Motor neuron (in vitro differentiated cells): ENCODE data around the gene WWOX. TPM values are rescaled to one million over a fixed set of nuclear protein-coding genes. Genes with fewer than 3 reads are reported as not detected.
A peak's percentile ranks its signal among the peaks of the same experiment; 100 is the strongest.

ENCODE experiments used
- ATAC-seq, 8 experiments: fragments of 200-7000 bp; cut with Tn5 transposase; replicated peaks in 6 of 8; 2 replicates each; pipeline ENCODE4 v1.8.0; 2021; ENCODE audit warnings: mild to moderate bottlenecking in 8 of 8, moderate library complexity in 8 of 8
- H3K27ac ChIP-seq, 2 donors: fragments of 250-450 bp; sonication (Bioruptor Pico); 2 replicates each; pipeline ENCODE4 v1.9.0; 2021; ENCODE audit warnings: antibody characterized with exemption in 2 of 2, mild to moderate bottlenecking in 2 of 2, moderate library complexity in 1 of 2
- H3K4me1 ChIP-seq, 2 donors: fragments of 250-450 bp; sonication (Bioruptor Pico); replicated peaks in 1 of 2; 2 replicates each; pipeline ENCODE4 v1.6.1; 2021; ENCODE audit warnings: antibody characterized with exemption in 2 of 2, mild to moderate bottlenecking in 2 of 2, moderate library complexity in 1 of 2
- H3K4me3 ChIP-seq, 5 donors: fragments of 250-450 bp; sonication (Bioruptor Pico); 2 replicates each; pipeline ENCODE4 v1.9.0; 2021; ENCODE audit warnings: antibody characterized with exemption in 5 of 5, mild to moderate bottlenecking in 5 of 5, moderate library complexity in 4 of 5
- WGBS, 10 experiments: fragments of 450-650 bp; shearing (Covaris generic); methylation state at CpG; one replicate each; pipeline ENCODE4 v1.0.0; 2022; 5-methylcytosine and 5-hydroxymethylcytosine counted together
- in situ Hi-C, 9 experiments: fragments of 400-800 bp; cut with MboI; loops; one replicate each; pipeline ENCODE4 v1.15.0; 2021; ENCODE audit warnings: low sequenced_read_pairs in 9 of 9, low pct_unique_long_range_greater_than_20kb in 2 of 9; ENCODE audit not compliant: unreplicated experiment in 9 of 9
- total RNA-seq, 8 experiments: library from RNA; unstranded; fragments of 300-600 nt; gene quantifications; 2 replicates each; pipeline versions ENCODE4 v1.2.3 to v1.2.4, GENCODE V29; 2022

WWOX gene
- total RNA-seq, 8 experiments from 2014 or later = 10.3 to 27.8 (median 12.3) TPM

DNA sequence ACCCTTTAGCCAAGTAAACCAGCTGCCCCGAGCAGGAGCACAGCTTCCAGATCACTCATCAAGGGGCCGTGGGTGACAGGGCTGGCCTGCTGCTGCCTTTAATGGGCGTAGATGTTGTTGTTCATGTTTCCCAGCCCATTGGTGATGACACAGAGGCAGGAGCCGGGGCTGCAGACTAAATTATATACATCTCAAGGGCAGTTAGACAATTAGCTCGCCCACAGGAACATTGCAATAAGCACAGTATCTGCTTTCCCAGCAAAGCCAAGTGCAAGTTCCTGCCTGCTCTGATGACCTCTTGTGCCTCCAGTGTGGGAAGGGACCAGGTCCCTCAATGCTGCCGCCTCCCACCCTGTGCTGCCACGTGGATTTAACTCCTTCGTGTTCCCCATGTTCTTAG lies 1015.3 kb downstream of the WWOX start:
- Histone ChIP-seq H3K4me1 (no peaks in the 10 kb centered on the region), H3K27ac (no peak overlapping the region), H3K4me3 (no peak overlapping the region)
- 4 to 90% (median 72%) methylated on average over 2 to 5 of the region's 8 CpGs; no CpG with 5 or more reads in 5 of the 10 experiments for whole genome bisulfite sequencing, 10 experiments
- in situ Hi-C loops = no loop called here
- peak in 4 of 8 experiments; percentile 19 to 49 (median 30) for ATAC-seq

DNA sequence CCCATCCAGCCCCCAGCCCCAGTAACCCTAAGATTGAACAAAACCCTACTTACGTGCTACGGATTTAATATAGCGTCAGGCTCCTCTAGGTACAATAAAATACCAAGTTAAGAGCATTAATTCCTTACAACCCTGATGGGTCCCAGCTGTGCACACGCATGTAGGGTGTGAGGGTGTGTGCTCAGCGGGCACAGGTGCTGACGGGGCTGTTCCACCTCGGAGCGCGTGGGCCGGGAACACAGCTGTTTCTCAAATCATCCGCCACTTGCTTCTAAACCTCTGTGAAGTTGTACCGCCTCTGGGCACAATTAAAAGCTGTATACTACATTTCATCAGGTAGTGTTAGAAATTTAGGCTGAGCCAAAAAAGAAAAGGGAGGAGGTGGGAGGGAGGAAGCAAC lies 1022.5 kb downstream of the WWOX start:
- Histone ChIP-seq H3K4me1 (peaks cover 16 to 19% of the 10 kb centered on the region in 2 donors), H3K4me3 (no peak overlapping the region), H3K27ac (no peak overlapping the region)
- 38 to 100% (median 96%) methylated on average over 1 to 12 of the region's 12 CpGs; no CpG with 5 or more reads in 1 of the 10 experiments for WGBS, 10 experiments
- in situ Hi-C loops = no loop called here
- no peak for ATAC-seq

DNA sequence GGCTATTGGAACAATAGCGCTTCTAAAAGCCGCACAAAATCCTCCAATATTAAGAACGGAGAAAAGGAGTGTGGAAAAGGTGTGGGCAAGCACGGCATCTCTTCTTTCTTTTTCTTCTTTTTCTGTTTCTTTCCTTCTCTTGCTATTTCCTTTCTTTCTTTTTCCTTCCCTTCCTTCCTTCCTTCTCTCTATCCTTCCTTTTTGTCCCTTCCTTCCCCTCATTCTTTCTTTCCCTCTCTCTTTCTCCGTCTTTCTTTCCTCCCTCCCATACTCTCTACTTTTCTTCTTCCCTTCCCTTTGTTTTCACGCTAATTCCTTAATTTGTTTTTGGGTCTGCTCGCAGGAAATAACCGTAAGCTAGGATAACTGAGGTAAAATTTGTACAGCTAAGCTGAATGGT lies 1022.9 kb downstream of the WWOX start:
- H3K27ac ChIP-seq = no peak overlapping the region
- ATAC-seq = no peak
- in situ Hi-C loops = no loop called here
- H3K4me3 ChIP-seq = no peak overlapping the region
- H3K4me1 ChIP-seq = peaks cover 16 to 22% of the 10 kb centered on the region in 2 donors
- 54 to 97% (median 95%) methylated on average over 3 to 8 of the region's 8 CpGs for WGBS, 10 experiments

DNA sequence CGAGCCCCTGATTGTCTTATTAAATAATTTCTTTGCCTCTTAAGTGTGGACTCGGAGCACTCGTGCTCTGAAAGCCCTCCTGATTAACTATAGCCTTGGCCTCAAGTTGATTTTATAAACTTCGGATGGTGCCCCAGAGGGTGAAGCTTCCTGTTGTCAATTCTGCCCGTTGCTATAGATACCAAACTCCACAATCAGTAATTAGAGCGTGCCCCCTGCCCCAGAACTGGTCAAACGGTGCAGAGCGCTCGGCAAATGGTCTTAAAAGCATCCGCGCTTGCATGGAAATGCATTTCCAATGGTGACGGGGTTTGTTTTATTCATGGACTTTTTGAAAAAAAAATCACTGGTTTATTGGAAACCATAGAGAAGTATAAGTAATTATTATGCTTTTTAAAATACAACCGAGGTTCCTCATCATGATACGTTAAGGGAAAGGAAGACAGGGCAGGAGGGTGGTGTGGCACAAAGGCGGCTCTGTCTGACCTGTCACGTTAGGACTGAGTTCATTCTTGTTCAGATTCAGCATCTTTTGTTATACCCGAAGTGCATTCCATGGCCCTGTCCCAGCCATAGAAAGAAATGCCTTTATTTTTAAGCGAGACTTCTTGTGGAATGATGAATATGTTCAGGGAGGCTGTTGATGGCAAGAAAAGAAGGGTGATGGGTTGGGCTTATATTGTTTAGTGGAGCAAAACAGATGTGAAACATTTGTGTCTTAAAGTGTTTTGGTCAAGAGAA lies 1024.7 kb downstream of the WWOX start:
- 0 to 65% (median 13%) methylated on average over 4 to 17 of the region's 18 CpGs; no CpG with 5 or more reads in 1 of the 10 experiments for WGBS, 10 experiments
- in situ Hi-C loops = no loop called here
- peak in 5 of 8 experiments; percentile 86 to 95 (median 91) for ATAC-seq
- Histone ChIP-seq H3K4me1 (peaks cover 16 to 26% of the 10 kb centered on the region in 2 donors), H3K4me3 (peak overlapping the region in 1 of 5 donors; percentile 14), H3K27ac (no peak overlapping the region)

DNA sequence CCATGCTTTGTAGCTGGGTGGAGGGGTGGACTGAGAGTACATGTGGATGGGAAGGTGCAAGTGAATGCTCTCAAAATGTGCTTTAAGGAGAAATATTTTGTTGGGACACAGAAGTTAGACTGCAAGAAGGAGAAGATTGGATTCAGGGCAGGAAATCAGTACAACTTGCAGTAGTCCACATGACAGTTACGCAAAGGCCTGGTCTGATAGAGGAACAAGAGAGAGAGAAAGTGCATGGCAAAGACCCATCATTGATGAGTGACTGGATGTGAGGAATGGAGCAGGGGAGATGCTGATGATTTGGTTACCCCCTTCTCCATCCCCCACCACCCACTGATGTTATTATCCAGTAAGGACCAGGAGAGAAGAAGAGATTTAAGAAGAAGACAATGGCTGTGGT lies 1028.3 kb downstream of the WWOX start:
- H3K27ac ChIP-seq = no peak overlapping the region
- 38 to 100% (median 100%) methylated on average over 1 of the region's 1 CpG; no CpG with 5 or more reads in 7 of the 10 experiments for WGBS, 10 experiments
- ATAC-seq = no peak
- in situ Hi-C loops = no loop called here
- H3K4me1 ChIP-seq = peaks cover 16 to 26% of the 10 kb centered on the region in 2 donors
- H3K4me3 ChIP-seq = no peak overlapping the region

DNA sequence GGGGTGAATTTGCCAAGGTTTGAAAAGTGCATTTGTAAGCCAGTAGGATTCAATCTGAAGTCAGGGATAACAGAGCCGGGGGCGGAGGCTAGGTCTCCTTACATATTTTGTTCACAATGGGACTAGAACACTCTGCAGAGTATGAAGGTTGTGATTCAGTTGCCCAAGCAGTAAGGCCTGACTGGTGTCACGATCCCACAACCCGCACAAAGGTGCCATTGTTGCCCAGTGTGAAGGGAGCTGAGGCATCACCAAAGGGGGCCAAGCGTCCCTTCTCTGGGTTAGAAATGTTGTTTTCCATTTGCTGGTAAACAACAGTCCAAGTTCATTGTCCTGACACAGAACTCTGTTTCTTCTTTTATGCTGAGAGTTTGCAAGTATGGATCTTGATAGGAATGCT lies 1029.3 kb downstream of the WWOX start:
- in situ Hi-C loops = no loop called here
- H3K4me1 ChIP-seq = peaks cover 13 to 20% of the 10 kb centered on the region in 2 donors
- no peak overlapping the region for H3K4me3 ChIP-seq
- no peak for ATAC-seq
- WGBS, 10 experiments = 58 to 100% (median 87%) methylated on average over 2 to 5 of the region's 5 CpGs; no CpG with 5 or more reads in 4 of the 10 experiments
- no peak overlapping the region for H3K27ac ChIP-seq

DNA sequence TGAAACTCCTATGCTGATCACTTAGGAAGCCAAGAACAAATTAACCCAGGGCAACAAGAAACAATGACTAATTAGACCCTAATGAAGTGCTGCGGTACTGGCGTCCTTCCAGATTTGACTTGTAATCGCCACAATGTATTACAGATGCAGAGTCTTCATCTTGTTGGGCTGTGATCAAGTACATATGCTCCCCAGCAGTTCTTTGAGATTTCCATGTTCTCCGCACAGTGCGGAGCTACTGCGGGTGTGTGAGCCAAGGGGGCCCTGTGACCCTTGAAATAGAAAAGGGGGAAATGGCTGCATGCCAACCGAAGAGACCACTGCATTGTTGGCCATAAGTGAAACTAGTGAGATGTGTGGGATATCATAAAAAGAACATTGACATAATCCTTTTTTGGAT lies 1031.2 kb downstream of the WWOX start:
- no peak for ATAC-seq
- in situ Hi-C loops = no loop called here
- WGBS, 10 experiments = 7 to 100% (median 80%) methylated on average over 1 to 7 of the region's 7 CpGs; no CpG with 5 or more reads in 1 of the 10 experiments
- peaks cover 0 to 7% of the 10 kb centered on the region in 2 donors for H3K4me1 ChIP-seq
- H3K4me3 ChIP-seq = no peak overlapping the region
- H3K27ac ChIP-seq = no peak overlapping the region

DNA sequence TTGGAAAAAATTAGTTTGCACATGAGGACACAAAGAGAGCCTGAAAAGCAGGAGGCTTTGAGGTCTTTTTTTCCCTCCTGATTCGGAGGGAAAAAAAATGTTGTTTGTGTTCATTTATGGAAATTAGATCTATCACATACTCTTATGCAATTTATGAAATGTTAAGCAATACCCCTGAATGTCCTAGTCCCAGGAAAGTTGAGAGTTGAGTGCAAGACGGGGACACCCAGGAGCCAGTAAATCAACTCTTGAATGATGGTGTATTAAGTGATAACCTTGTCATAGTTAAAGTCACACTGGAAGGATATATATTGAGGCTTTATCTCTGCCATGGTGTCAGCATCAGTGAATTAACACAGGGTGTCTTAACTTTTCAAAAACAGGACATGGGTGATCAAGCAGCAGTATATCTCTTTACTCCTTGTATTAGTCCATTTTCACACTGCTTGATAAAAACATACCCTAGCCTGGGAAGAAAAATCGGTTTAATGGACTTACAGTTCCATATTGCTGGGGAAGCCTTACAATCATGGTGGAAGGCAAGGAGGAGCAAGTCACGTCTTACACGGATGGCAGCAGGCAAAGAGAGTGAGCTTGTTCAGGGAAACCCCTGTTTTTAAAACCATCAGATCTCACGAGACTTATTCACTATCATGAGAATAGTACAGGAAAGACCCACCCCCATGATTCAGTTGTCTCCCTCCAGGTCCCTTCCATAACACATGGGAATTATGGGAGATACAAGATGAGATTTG lies 1032.0 kb downstream of the WWOX start:
- in situ Hi-C loops = no loop called here
- Histone ChIP-seq H3K4me1 (peaks cover 0 to 7% of the 10 kb centered on the region in 2 donors), H3K4me3 (no peak overlapping the region), H3K27ac (no peak overlapping the region)
- no peak for ATAC-seq
- WGBS, 10 experiments = 29 to 100% (median 83%) methylated on average over 1 to 4 of the region's 6 CpGs; no CpG with 5 or more reads in 1 of the 10 experiments

DNA sequence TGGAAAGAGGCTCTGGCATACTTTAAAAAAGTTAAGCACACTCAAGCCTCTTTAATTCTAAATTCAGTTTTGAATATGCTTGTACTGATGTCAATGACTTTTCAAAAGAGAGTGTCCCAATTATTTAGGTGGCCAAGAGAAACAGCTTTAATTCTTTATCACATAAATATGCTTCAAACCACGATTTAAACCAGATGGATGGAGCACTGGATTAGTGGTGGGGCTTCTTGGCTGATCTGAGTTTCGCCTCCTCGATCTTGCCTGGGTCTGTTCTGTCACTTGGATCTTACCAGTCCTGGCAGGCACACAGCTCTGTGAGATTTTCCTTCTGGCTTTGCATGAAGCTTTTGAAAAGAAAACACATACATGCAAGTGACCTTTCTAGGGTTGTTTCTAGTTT lies 1033.2 kb downstream of the WWOX start:
- Histone ChIP-seq H3K27ac (no peak overlapping the region), H3K4me1 (peaks cover 0 to 6% of the 10 kb centered on the region in 2 donors), H3K4me3 (no peak overlapping the region)
- in situ Hi-C loops = no loop called here
- ATAC-seq = no peak
- 6 to 86% (median 60%) methylated on average over 1 to 3 of the region's 3 CpGs; no CpG with 5 or more reads in 5 of the 10 experiments for WGBS, 10 experiments

DNA sequence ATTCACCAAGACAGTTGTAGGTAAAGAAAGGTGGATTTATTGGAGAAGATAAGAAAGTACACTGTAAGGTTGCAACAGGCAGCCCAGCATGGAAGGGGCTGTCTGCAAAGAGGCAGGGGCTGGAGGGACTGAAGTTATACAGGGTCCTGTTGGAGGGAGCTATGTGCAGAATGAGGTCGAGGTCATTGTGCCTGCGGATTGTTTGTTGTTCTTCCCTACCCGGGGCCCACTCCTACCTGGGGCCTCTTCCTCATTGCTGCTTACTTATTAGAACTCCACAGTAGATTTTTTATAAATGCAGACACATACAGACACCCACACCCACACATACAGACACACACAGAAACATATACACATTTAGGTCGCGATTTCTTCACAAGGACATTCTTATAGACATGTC lies 1034.8 kb downstream of the WWOX start:
- in situ Hi-C loops = no loop called here
- peak in 2 of 8 experiments; percentile 18 to 36 for ATAC-seq
- H3K4me3 ChIP-seq = no peak overlapping the region
- H3K4me1 ChIP-seq = peaks cover 0 to 11% of the 10 kb centered on the region in 2 donors
- WGBS, 10 experiments = 11 to 83% (median 67%) methylated on average over 1 to 5 of the region's 5 CpGs; no CpG with 5 or more reads in 4 of the 10 experiments
- no peak overlapping the region for H3K27ac ChIP-seq

DNA sequence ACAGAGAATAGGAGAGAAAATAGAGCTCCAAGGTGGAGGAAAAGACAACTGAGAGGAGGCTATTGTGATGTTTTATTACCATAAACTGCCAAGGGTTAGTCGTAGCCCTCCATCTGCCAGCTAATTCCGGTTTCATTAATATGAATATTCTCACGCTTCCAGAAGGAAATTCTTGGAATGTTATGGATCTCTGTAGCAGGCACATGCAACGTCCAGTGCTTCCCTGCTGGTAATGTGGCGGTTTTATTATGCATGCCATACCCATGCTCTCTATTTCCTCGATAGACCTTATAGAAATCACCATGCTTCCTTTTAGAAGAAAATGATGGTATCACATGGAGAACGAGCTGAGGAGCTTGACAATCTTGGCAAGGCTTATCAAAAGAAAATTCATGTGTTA lies 1037.5 kb downstream of the WWOX start:
- H3K27ac ChIP-seq = no peak overlapping the region

DNA sequence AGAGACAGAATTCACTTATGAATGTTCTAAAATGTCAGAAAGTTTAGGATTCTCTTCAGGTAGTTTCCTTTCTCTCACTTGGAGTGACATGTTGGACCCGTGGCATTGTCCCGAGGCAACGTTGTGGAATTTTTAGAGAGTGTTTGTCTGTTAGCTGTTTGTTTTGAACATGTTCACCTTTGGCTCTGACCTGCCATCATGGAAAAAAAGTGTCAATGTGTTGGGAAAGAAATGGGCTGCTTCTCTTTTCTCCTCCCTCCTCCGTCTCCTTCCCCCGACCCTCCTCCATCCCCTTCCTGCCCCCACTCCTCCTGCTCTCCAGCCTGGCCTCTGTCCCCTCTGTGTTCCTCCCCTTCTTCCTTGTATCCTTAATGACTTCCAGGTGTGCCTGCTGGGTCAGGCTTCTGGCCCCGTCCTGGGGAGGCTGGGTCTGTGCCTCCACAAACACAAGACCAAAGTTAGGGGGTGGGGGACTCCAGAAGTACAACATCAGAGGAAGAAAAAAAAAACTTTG lies 1038.0 kb downstream of the WWOX start:
- no peak for ATAC-seq
- WGBS, 10 experiments = 0 to 80% (median 60%) methylated on average over 1 to 5 of the region's 6 CpGs; no CpG with 5 or more reads in 3 of the 10 experiments
- Histone ChIP-seq H3K4me1 (peaks cover 0 to 11% of the 10 kb centered on the region in 2 donors), H3K27ac (no peak overlapping the region), H3K4me3 (no peak overlapping the region)
- in situ Hi-C loops = no loop called here

More for the DNA sequence above, 1037.5 kb downstream of the WWOX start:
- Histone ChIP-seq H3K4me1 (peaks cover 0 to 11% of the 10 kb centered on the region in 2 donors), H3K4me3 (no peak overlapping the region)
- 5 to 93% (median 60%) methylated on average over 1 to 7 of the region's 7 CpGs; no CpG with 5 or more reads in 1 of the 10 experiments for WGBS, 10 experiments
- in situ Hi-C loops = no loop called here
- peak in 1 of 8 experiments; percentile 96 for ATAC-seq

DNA sequence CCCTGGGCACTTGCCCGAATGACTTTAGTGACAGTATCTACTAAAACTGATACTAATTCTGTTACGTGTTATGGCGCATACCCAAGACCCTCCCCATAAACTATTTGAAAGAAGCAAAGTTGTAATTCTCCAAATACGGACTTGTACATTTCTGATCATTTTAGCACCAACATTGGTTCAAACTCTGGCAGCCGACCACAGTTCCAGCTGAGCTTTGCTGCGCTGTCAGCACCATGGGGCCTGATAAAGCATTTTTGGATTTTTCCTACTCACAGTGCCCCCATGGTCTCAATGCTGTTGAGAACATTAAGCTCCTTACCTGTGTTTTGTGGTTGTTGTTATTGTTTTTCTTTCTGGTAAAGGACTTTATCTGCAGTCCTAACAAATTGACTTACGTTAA lies 1040.3 kb downstream of the WWOX start:
- in situ Hi-C loops = no loop called here
- ATAC-seq = no peak
- Histone ChIP-seq H3K27ac (no peak overlapping the region), H3K4me1 (peaks cover 0 to 11% of the 10 kb centered on the region in 2 donors), H3K4me3 (no peak overlapping the region)
- WGBS, 10 experiments = 32 to 100% (median 83%) methylated on average over 2 to 6 of the region's 7 CpGs; no CpG with 5 or more reads in 1 of the 10 experiments
